Fibroblast of lung (primary cell): ENCODE data around the gene MYO3B. TPM values are rescaled to one million over a fixed set of nuclear protein-coding genes. Genes with fewer than 3 reads are reported as not detected.

Experiments
- DNase-seq, 2 donors: peaks; one replicate each; pipeline versions ENCODE4 v3.0.0 to v3.0.0-alpha.2; 2010; ENCODE audit warnings: low read depth in 2 of 2
- H2AFZ ChIP-seq: 2 replicates; pipeline ENCODE4 v1.5.1; 2012; ENCODE audit warnings: low read length, control low read depth, inconsistent platforms
- H3K27ac ChIP-seq: 2 replicates; pipeline ENCODE4 v1.5.1; 2011; ENCODE audit warnings: low read length, control low read depth; ENCODE audit not compliant: insufficient read depth
- H3K27me3 ChIP-seq: 2 replicates; pipeline ENCODE4 v1.5.1; 2011; ENCODE audit warnings: mild to moderate bottlenecking, low read length; ENCODE audit not compliant: control insufficient read depth, insufficient read depth
- H3K36me3 ChIP-seq: 2 replicates; pipeline ENCODE4 v1.5.1; 2011; ENCODE audit warnings: low read length; ENCODE audit not compliant: control insufficient read depth, insufficient read depth
- H3K4me1 ChIP-seq: 2 replicates; pipeline ENCODE4 v1.5.1; 2011; ENCODE audit warnings: low read length; ENCODE audit not compliant: control insufficient read depth, insufficient read depth; ENCODE audit errors: extremely low read depth
- H3K4me2 ChIP-seq: 2 replicates; pipeline ENCODE4 v1.5.1; 2011; ENCODE audit warnings: low read length, control low read depth; ENCODE audit not compliant: insufficient read depth; ENCODE audit errors: extremely low read depth
- H3K4me3 ChIP-seq, 4 experiments: fragments of 200-600 bp in 1 of 4; sonication (generic) in 1 of 4; replicated peaks in 1 of 4; 2 replicates each; pipeline ENCODE4 v1.5.1; 2011 to 2016; ENCODE audit warnings: low read length in 4 of 4, low read depth in 3 of 4, mild to moderate bottlenecking in 3 of 4, control low read depth in 2 of 4, inconsistent platforms in 1 of 4, mixed read lengths in 1 of 4; ENCODE audit not compliant: insufficient read depth in 1 of 4; ENCODE audit errors: control extremely low read depth in 1 of 4
- H3K79me2 ChIP-seq: 2 replicates; pipeline ENCODE4 v1.5.1; 2012; ENCODE audit warnings: mild to moderate bottlenecking, low read length, inconsistent platforms; ENCODE audit not compliant: control insufficient read depth, insufficient read depth
- H3K9ac ChIP-seq: 2 replicates; pipeline ENCODE4 v1.5.1; 2011; ENCODE audit warnings: mild to moderate bottlenecking, low read length, control low read depth; ENCODE audit not compliant: insufficient read depth
- H3K9me3 ChIP-seq: 2 replicates; pipeline ENCODE4 v1.5.1; 2012; ENCODE audit warnings: low read depth, low read length; ENCODE audit not compliant: control insufficient read depth, insufficient read depth
- H4K20me1 ChIP-seq: 2 replicates; pipeline ENCODE4 v1.5.1; 2011; ENCODE audit warnings: low read length; ENCODE audit not compliant: control insufficient read depth, insufficient read depth; ENCODE audit errors: extremely low read depth
- CTCF ChIP-seq, 2 donors: IDR thresholded peaks in 1 of 2; conservative IDR thresholded peaks in 1 of 2; 1 replicate in 1 of 2; 2 replicates in 1 of 2; pipeline ENCODE4 v1.5.1; 2011 to 2012; ENCODE audit warnings: low read length in 2 of 2, control low read depth in 1 of 2, inconsistent platforms in 1 of 2, low read depth in 1 of 2, mild to moderate bottlenecking in 1 of 2
- EZH2 ChIP-seq: IDR thresholded peaks from 2 replicates; pipeline ENCODE4 v1.5.1; 2012; ENCODE audit warnings: low read length, control low read depth, mild to moderate bottlenecking; ENCODE audit errors: missing control alignments
- polyA plus RNA-seq, 2 donors: library from polyadenylated mRNA; depleted of rRNA in 1 of 2; stranded (reverse) in 1 of 2; unstranded in 1 of 2; fragments of >200 nt; gene quantifications; 2 replicates each; pipeline ENCODE4 v1.2.1, GENCODE V29; 2011 to 2012; ENCODE audit warnings: missing spikeins in 1 of 2
- total RNA-seq: library from RNA; depleted of rRNA; stranded (reverse); fragments of >200 nt; gene quantifications from 2 replicates; pipeline ENCODE4 v1.2.1, GENCODE V29; 2014

The MYO3B gene
- total and polyA plus RNA-seq, 2 donors (not counting 1 experiment from before 2014, with no cell fraction given): 0.06 to 0.50 TPM

- H3K4me3 ChIP-seq: no peak overlapping the region
- H2AFZ ChIP-seq: no peak overlapping the region
- no peak overlapping the region for H3K9ac ChIP-seq
- H3K36me3 ChIP-seq: no peaks in the 10 kb centered on the region
- no peak for DNase-seq
- no peak for TF ChIP-seq EZH2
- no peak for TF ChIP-seq CTCF (conservative IDR thresholded peaks at IDR 0.05 in 1 of 2, IDR thresholded peaks at IDR 0.05 in 1 of 2; ENCODE audit: low read depth in 1 of 2, low read length in 2 of 2)
- no peak overlapping the region for H3K27ac ChIP-seq
- no peaks in the 10 kb centered on the region for H3K27me3 ChIP-seq
- no peaks in the 10 kb centered on the region for H4K20me1 ChIP-seq
- H3K4me2 ChIP-seq: no peak overlapping the region
- no peaks in the 10 kb centered on the region for H3K9me3 ChIP-seq
- no peaks in the 10 kb centered on the region for H3K4me1 ChIP-seq
- H3K79me2 ChIP-seq: no peaks in the 10 kb centered on the region
Observed at GRCh38 chr2:170492010-170492409, 314.1 kb downstream of the MYO3B start.

- Histone ChIP-seq H3K4me3 (no peak overlapping the region), H2AFZ (no peak overlapping the region), H4K20me1 (no peaks in the 10 kb centered on the region), H3K9me3 (no peaks in the 10 kb centered on the region), H3K79me2 (no peaks in the 10 kb centered on the region), H3K27me3 (no peaks in the 10 kb centered on the region), H3K9ac (no peak overlapping the region), H3K4me1 (no peaks in the 10 kb centered on the region), H3K4me2 (no peak overlapping the region), H3K36me3 (no peaks in the 10 kb centered on the region), H3K27ac (no peak overlapping the region)
- TF ChIP-seq EZH2 (no peak), CTCF (conservative IDR thresholded peaks at IDR 0.05 in 1 of 2, IDR thresholded peaks at IDR 0.05 in 1 of 2; ENCODE audit: low read depth in 1 of 2, low read length in 2 of 2) (no peak)
- peak; percentile 6 to 55 for DNase-seq
Observed at GRCh38 chr2:170493426-170494097, 315.6 kb downstream of the MYO3B start.

GRCh38 chr2:170495896-170496295 lies 317.9 kb downstream of the MYO3B start:
- H4K20me1 ChIP-seq: no peaks in the 10 kb centered on the region
- no peaks in the 10 kb centered on the region for H3K27me3 ChIP-seq
- H3K9me3 ChIP-seq: no peaks in the 10 kb centered on the region
- H3K4me1 ChIP-seq: no peaks in the 10 kb centered on the region
- H3K4me2 ChIP-seq: no peak overlapping the region
- no peaks in the 10 kb centered on the region for H3K79me2 ChIP-seq
- H3K9ac ChIP-seq: no peak overlapping the region
- no peak for DNase-seq
- H2AFZ ChIP-seq: no peak overlapping the region
- no peaks in the 10 kb centered on the region for H3K36me3 ChIP-seq
- TF ChIP-seq EZH2: no peak
- TF ChIP-seq CTCF (conservative IDR thresholded peaks at IDR 0.05 in 1 of 2, IDR thresholded peaks at IDR 0.05 in 1 of 2; ENCODE audit: low read depth in 1 of 2, low read length in 2 of 2): no peak
- no peak overlapping the region for H3K27ac ChIP-seq
- H3K4me3 ChIP-seq: no peak overlapping the region
